Esophagus squamous epithelium (tissue), 5 donors: ENCODE measurements around the gene MAPK1IP1L. TPM values are rescaled to one million over a fixed set of nuclear protein-coding genes. Genes with fewer than 3 reads are reported as not detected.

Source experiments
- DNase-seq: peaks from one replicate; lab custom pipeline; 2025; lab: John Stamatoyannopoulos, UW
- H3K27ac ChIP-seq, 4 donors: fragments of 200-600 bp; sonication (generic); one replicate each; pipeline ENCODE4 v1.5.1; 2016 to 2019; ENCODE audit warnings: mild to moderate bottlenecking in 1 of 4
- H3K27me3 ChIP-seq, 4 donors: fragments of 200-600 bp; sonication (generic); 1 replicate in 3 of 4; 2 replicates in 1 of 4; pipeline versions ENCODE4 v1.5.1 to v1.6.0; 2017 to 2021; ENCODE audit warnings: antibody characterized with exemption in 1 of 4
- H3K36me3 ChIP-seq, 3 donors: fragments of 200-600 bp; sonication (generic); one replicate each; pipeline ENCODE4 v1.5.1; 2016 to 2019
- H3K4me1 ChIP-seq, 3 donors: fragments of 200-600 bp; sonication (generic); one replicate each; pipeline ENCODE4 v1.5.1; 2017 to 2019
- H3K4me3 ChIP-seq, 4 donors: fragments of 200-600 bp; sonication (generic); 1 replicate in 3 of 4; 2 replicates in 1 of 4; pipeline ENCODE4 v1.5.1; 2016 to 2019; ENCODE audit warnings: mild to moderate bottlenecking in 2 of 4, moderate library complexity in 1 of 4
- H3K9me3 ChIP-seq, 3 donors: fragments of 200-600 bp; sonication (generic); one replicate each; pipeline ENCODE4 v1.5.1; 2016 to 2019
- POLR2A ChIP-seq, 4 donors: fragments of 450-650 bp; IDR thresholded peaks; one replicate each; pipeline ENCODE4 v1.6.1; 2017; ENCODE audit warnings: antibody characterized with exemption in 4 of 4, mild to moderate bottlenecking in 4 of 4, moderate library complexity in 3 of 4
- WGBS, 2 donors: methylation state at CpG; one replicate each; pipeline ENCODE4 v1.1.5; 2018; 5-methylcytosine and 5-hydroxymethylcytosine counted together
- intact Hi-C: fragments of 100-400 bp; cut with DNase I; formaldehyde crosslinking; loops from one replicate; pipeline ENCODE4 v1.15.0; 2022
- total RNA-seq, 4 donors: library from RNA; depleted of rRNA; stranded (reverse); fragments of >200 nt; gene quantifications; one replicate each; pipeline ENCODE4 v1.1.0, GENCODE V29; 2016
- TF ChIP-seq, protein P1 (sequence below), 6 experiments: fragments of 450-650 bp in 4 of 6; fragments of 200-600 bp in 2 of 6; sonication (generic) in 2 of 6; IDR thresholded peaks; one replicate each; pipeline ENCODE4 v1.5.1; 2016 to 2019; ENCODE audit warnings: antibody characterized with exemption in 6 of 6, mild to moderate bottlenecking in 4 of 6, moderate library complexity in 4 of 6
- donor health status: DM: yes; HTN: yes; CAD: no.

Gene MAPK1IP1L
- total RNA-seq, 4 donors from 2014 or later, result 35.3 to 85.3 (median 50.4) TPM

DNA sequence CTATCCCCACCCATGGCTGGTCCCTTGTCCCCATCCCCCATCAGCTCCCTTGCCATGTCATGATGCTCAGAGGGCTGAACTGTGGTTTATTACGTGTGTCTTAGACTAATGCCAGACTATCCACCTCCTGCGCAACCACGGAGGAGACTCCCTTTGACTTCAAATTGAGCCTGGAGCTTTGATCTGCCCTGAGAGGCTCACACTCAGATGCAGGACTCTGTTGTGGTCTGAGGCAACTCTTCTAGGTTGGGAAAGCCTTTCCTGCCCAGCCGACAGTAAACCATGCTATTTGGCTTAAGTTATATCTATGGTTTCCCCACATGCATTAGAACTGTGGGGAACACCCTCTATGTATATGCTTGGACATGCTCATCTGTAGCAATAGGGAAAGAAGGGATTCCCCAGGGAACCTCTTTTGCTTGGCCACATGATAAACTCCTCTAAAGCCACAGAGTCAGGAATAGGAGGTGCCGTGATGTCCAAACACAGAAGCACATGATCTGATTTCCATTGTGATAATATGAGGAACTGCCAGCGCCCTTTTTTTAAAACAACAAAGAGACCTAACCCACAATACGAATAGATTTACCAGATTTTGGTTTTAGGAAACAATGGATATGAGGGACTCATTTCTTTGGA is 66.5 kb downstream of the MAPK1IP1L start:
- no peak for DNase-seq
- Histone ChIP-seq H3K27ac (peak overlapping the region; percentile 68 to 86 (median 74)), H3K36me3 (no peaks in the 10 kb centered on the region), H3K4me1 (peaks cover 28 to 68% (median 51%) of the 10 kb centered on the region in 3 donors), H3K4me3 (no peak overlapping the region), H3K9me3 (no peaks in the 10 kb centered on the region), H3K27me3 (no peaks in the 10 kb centered on the region)
- intact Hi-C loops, result no loop called here
- WGBS, 2 donors, result 27 to 33% methylated on average over 4 to 7 of the region's 7 CpGs
- TF ChIP-seq, protein P1, sequence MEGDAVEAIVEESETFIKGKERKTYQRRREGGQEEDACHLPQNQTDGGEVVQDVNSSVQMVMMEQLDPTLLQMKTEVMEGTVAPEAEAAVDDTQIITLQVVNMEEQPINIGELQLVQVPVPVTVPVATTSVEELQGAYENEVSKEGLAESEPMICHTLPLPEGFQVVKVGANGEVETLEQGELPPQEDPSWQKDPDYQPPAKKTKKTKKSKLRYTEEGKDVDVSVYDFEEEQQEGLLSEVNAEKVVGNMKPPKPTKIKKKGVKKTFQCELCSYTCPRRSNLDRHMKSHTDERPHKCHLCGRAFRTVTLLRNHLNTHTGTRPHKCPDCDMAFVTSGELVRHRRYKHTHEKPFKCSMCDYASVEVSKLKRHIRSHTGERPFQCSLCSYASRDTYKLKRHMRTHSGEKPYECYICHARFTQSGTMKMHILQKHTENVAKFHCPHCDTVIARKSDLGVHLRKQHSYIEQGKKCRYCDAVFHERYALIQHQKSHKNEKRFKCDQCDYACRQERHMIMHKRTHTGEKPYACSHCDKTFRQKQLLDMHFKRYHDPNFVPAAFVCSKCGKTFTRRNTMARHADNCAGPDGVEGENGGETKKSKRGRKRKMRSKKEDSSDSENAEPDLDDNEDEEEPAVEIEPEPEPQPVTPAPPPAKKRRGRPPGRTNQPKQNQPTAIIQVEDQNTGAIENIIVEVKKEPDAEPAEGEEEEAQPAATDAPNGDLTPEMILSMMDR (IDR thresholded peaks at IDR 0.05), result no peak
- no peak for TF ChIP-seq POLR2A (IDR thresholded peaks at IDR 0.05)

DNA sequence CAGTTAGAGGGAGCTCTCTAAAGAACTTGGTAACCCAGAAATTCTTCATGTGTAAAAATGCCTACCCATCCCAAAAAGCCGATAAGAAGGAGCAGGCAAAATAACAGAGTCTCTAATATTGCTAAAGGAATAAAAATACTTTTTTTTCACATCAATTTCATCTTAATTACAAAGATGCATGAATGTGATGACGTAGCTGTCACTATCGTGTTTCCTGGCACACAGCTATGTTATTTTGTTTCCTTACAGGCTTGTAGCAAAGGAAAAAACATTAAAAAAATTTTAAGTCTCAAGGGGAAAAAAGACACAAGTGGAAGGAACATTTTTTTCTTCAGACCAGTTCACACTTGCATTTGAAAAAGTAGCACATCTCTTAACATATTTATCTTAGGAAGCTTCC is 67.3 kb downstream of the MAPK1IP1L start:
- Histone ChIP-seq H3K4me3 (no peak overlapping the region), H3K4me1 (peaks cover 34 to 77% (median 57%) of the 10 kb centered on the region in 3 donors), H3K9me3 (no peaks in the 10 kb centered on the region), H3K27me3 (no peaks in the 10 kb centered on the region), H3K36me3 (no peaks in the 10 kb centered on the region), H3K27ac (peak overlapping the region; percentile 68 to 86 (median 74))
- WGBS, 2 donors, result 40 to 45% methylated on average over 3 of the region's 3 CpGs
- TF ChIP-seq, protein P1 (IDR thresholded peaks at IDR 0.05), result no peak
- TF ChIP-seq POLR2A (IDR thresholded peaks at IDR 0.05), result no peak
- no peak for DNase-seq
- intact Hi-C loops, result no loop called here

Other genes starting within 250 kb of the MAPK1IP1L start
- 10 to 100 TPM in 3 of 4 donors, 1 to 10 TPM in 1; 9.3 to 19.8 (median 15.5) TPM for gene GCH1, start 148.8 kb upstream of the MAPK1IP1L start, total RNA-seq
- 1 to 10 TPM in 3 of 4 donors, under 1 TPM in 1; 0.80 to 7.0 (median 5.0) TPM for gene WDHD1, start 24.5 kb upstream of the MAPK1IP1L start, total RNA-seq
- 10 to 100 TPM in 2 of 4 donors, 1 to 10 TPM in 2; 5.9 to 20.1 (median 12.1) TPM for gene SOCS4, start 24.4 kb upstream of the MAPK1IP1L start, total RNA-seq
- gene LGALS3, start 77.6 kb downstream of the MAPK1IP1L start, total RNA-seq, result 100 to 1,000 TPM; 234 to 565 (median 415) TPM
- 10 to 100 TPM in 2 of 4 donors, 1 to 10 TPM in 2; 4.6 to 16.8 (median 9.0) TPM for gene DLGAP5, start 139.9 kb downstream of the MAPK1IP1L start, total RNA-seq
- gene FBXO34, start 219.8 kb downstream of the MAPK1IP1L start, total RNA-seq, result 10 to 100 TPM; 33.3 to 43.1 (median 34.5) TPM